Measurements from ENCODE around the gene PADI4. TPM values are rescaled to one million over a fixed set of nuclear protein-coding genes. Genes with fewer than 3 reads are reported as not detected.
"Not testable (repeated sequence)": the region's sequence is repeated elsewhere in the genome, so short reads cannot be mapped to it uniquely, and the experiment has no call there.

PADI4 gene
- total and polyA plus RNA-seq, 12 donors, result 0.05 to 0.72 (median 0.27) TPM; not detected in 5

GRCh38 chr1:17318262-17318661 lies 10.3 kb downstream of the PADI4 start:
- H3K4me3 ChIP-seq, result no peak overlapping the region
- TF ChIP-seq CTCF (IDR thresholded peaks at IDR 0.05) (no peak), POLR2A (IDR thresholded peaks at IDR 0.05) (no peak)
- H3K27me3 ChIP-seq, result no peaks in the 10 kb centered on the region
- DNase-seq, result no peak
- H3K27ac ChIP-seq, result no peak overlapping the region
- intact Hi-C loops (cut with DNase I), result no loop called here
- no peaks in the 10 kb centered on the region for H3K4me1 ChIP-seq (replicated peaks in 1 of 2)
- no peaks in the 10 kb centered on the region for H3K9me3 ChIP-seq (replicated peaks in 1 of 3)
- H3K36me3 ChIP-seq (replicated peaks in 1 of 2), result no peaks in the 10 kb centered on the region
- 41 to 52% (median 45%) methylated on average over 6 of the region's 6 CpGs for WGBS, 4 donors

GRCh38 chr1:17319561-17320350 lies 11.8 kb downstream of the PADI4 start:
- DNase-seq, result no peak
- Histone ChIP-seq H3K27me3 (no peaks in the 10 kb centered on the region), H3K4me3 (no peak overlapping the region), H3K9me3 (replicated peaks in 1 of 3) (no peaks in the 10 kb centered on the region), H3K36me3 (replicated peaks in 1 of 2) (no peaks in the 10 kb centered on the region), H3K27ac (no peak overlapping the region), H3K4me1 (replicated peaks in 1 of 2) (no peaks in the 10 kb centered on the region)
- intact Hi-C loops (cut with DNase I), result no loop called here
- TF ChIP-seq CTCF (IDR thresholded peaks at IDR 0.05) (no peak), POLR2A (IDR thresholded peaks at IDR 0.05) (no peak)
- 86 to 91% (median 87%) methylated on average over 10 to 11 of the region's 11 CpGs for WGBS, 4 donors

GRCh38 chr1:17321857-17322390 lies 13.9 kb downstream of the PADI4 start:
- H3K27ac ChIP-seq; intact Hi-C loops (cut with DNase I); H3K9me3 ChIP-seq (replicated peaks in 1 of 3); H3K4me3 ChIP-seq; DNase-seq; H3K36me3 ChIP-seq (replicated peaks in 1 of 2); H3K4me1 ChIP-seq (replicated peaks in 1 of 2); H3K27me3 ChIP-seq: not testable (repeated sequence)
- 69 to 80% (median 75%) methylated on average over 6 of the region's 6 CpGs for WGBS, 4 donors

- intact Hi-C loops (cut with DNase I), result no loop called here
- H3K27me3 ChIP-seq, result peaks cover 10% of the 10 kb centered on the region
- H3K9me3 ChIP-seq (replicated peaks in 1 of 3), result no peaks in the 10 kb centered on the region
Measured at GRCh38 chr1:17328855-17329254, 20.9 kb downstream of the PADI4 start.

More at GRCh38 chr1:17328855-17329254, 20.9 kb downstream of the PADI4 start:
- no peaks in the 10 kb centered on the region for H3K4me1 ChIP-seq (replicated peaks in 1 of 2)
- WGBS, 4 donors, result 69 to 81% (median 71%) methylated on average over 5 of the region's 5 CpGs
- H3K4me3 ChIP-seq, result no peak overlapping the region
- no peak for DNase-seq
- TF ChIP-seq CTCF (IDR thresholded peaks at IDR 0.05) (no peak), POLR2A (IDR thresholded peaks at IDR 0.05) (no peak)
- H3K36me3 ChIP-seq (replicated peaks in 1 of 2), result no peaks in the 10 kb centered on the region
- H3K27ac ChIP-seq, result no peak overlapping the region
